Stomach (tissue), 9 donors: Measurements from ENCODE around the gene ZNF423. TPM values are rescaled to one million over a fixed set of nuclear protein-coding genes. Genes with fewer than 3 reads are reported as not detected.

Experiments
- DNase-seq, 2 donors: peaks; one replicate each; pipeline versions ENCODE4 v3.0.0 to v3.0.0-alpha.2; 2013 to 2019
- H3K27ac ChIP-seq, 5 donors: fragments of 200-600 bp in 4 of 5; sonication (generic) in 4 of 5; one replicate each; pipeline ENCODE4 v1.5.1; 2013 to 2019; ENCODE audit warnings: mild to moderate bottlenecking in 1 of 5, moderate library complexity in 1 of 5
- H3K27me3 ChIP-seq, 3 donors: fragments of 200-600 bp; sonication (generic); one replicate each; pipeline ENCODE4 v1.5.1; 2017 to 2019; ENCODE audit warnings: mixed run types in 1 of 3
- H3K36me3 ChIP-seq, 4 donors: fragments of 200-600 bp; sonication (generic); 1 replicate in 3 of 4; 2 replicates in 1 of 4; pipeline ENCODE4 v1.5.1; 2016 to 2019
- H3K4me1 ChIP-seq, 4 donors: fragments of 200-600 bp; sonication (generic); one replicate each; pipeline ENCODE4 v1.5.1; 2016 to 2019
- H3K4me3 ChIP-seq, 4 donors: fragments of 200-600 bp; sonication (generic) in 3 of 4; one replicate each; pipeline ENCODE4 v1.5.1; 2016 to 2019; ENCODE audit warnings: mild to moderate bottlenecking in 1 of 4
- H3K9me3 ChIP-seq, 4 donors: fragments of 200-600 bp; sonication (generic); one replicate each; pipeline ENCODE4 v1.5.1; 2016 to 2019
- EP300 ChIP-seq: sonication (generic); formaldehyde crosslinking; IDR thresholded peaks from one replicate; pipeline ENCODE4 v1.6.1; 2017; ENCODE audit warnings: antibody characterized with exemption
- POLR2A ChIP-seq, 4 donors: fragments of 450-650 bp; IDR thresholded peaks; one replicate each; pipeline ENCODE4 v1.6.1; 2016; ENCODE audit warnings: antibody characterized with exemption in 4 of 4, control low read depth in 2 of 4, mild to moderate bottlenecking in 1 of 4, moderate library complexity in 1 of 4
- POLR2AphosphoS5 ChIP-seq, 3 donors: sonication (generic); formaldehyde crosslinking; IDR thresholded peaks; one replicate each; pipeline ENCODE4 v1.6.1; 2016; ENCODE audit warnings: antibody characterized with exemption in 3 of 3
- WGBS, 5 donors: extraction: QIAGEN DNeasy Blood & Tissue Kit in 3 of 5; methylation state at CpG; one replicate each; pipeline versions ENCODE4 v1.1.5 to v1.1.7; 2013 to 2018; 5-methylcytosine and 5-hydroxymethylcytosine counted together
- intact Hi-C: fragments of 100-400 bp; cut with DNase I; formaldehyde crosslinking; loops from one replicate; pipeline ENCODE4 v1.15.1; 2023; ENCODE audit warnings: low total_unique reads
- polyA plus RNA-seq, 3 donors: library from polyadenylated mRNA; stranded (reverse); fragments of 200-250 nt; gene quantifications; one replicate each; pipeline ENCODE4 v1.2.3, GENCODE V29; 2013
- total RNA-seq, 5 donors: library from RNA; depleted of rRNA; stranded (reverse); fragments of >200 nt; gene quantifications; one replicate each; pipeline versions ENCODE4 v1.1.0 to v1.2.3, GENCODE V29; 2014 to 2016
- TF ChIP-seq, protein P1 (sequence below), 7 experiments: fragments of 450-650 bp in 4 of 7; fragments of 200-600 bp in 3 of 7; sonication (generic) in 3 of 7; IDR thresholded peaks; one replicate each; pipeline ENCODE4 v1.5.1; 2016 to 2019; ENCODE audit warnings: antibody characterized with exemption in 7 of 7, control low read depth in 2 of 7, mild to moderate bottlenecking in 1 of 7
- donor health status: healthy with polysubstance abuse.
- donor health status: Bipolar disorder and iron deficiency.
- donor health status: healthy.

The ZNF423 gene
- total and polyA plus RNA-seq, 8 donors = 0.29 to 3.5 (median 1.0) TPM

GRCh38 chr16:49674990-49675389 is 180.9 kb downstream of the ZNF423 start:
- H3K4me1 ChIP-seq = peaks cover 0 to 6% (median 0%) of the 10 kb centered on the region in 4 donors
- intact Hi-C loops = no loop called here
- no peak for DNase-seq
- no peak overlapping the region for H3K4me3 ChIP-seq
- H3K27me3 ChIP-seq = no peaks in the 10 kb centered on the region
- 88 to 100% (median 95%) methylated on average over 2 to 3 of the region's 3 CpGs for WGBS, 5 donors
- no peaks in the 10 kb centered on the region for H3K36me3 ChIP-seq
- no peak for TF ChIP-seq EP300
- no peak for TF ChIP-seq POLR2AphosphoS5 (IDR thresholded peaks at IDR 0.05)
- no peak for TF ChIP-seq POLR2A (IDR thresholded peaks at IDR 0.05)
- TF ChIP-seq, protein P1, sequence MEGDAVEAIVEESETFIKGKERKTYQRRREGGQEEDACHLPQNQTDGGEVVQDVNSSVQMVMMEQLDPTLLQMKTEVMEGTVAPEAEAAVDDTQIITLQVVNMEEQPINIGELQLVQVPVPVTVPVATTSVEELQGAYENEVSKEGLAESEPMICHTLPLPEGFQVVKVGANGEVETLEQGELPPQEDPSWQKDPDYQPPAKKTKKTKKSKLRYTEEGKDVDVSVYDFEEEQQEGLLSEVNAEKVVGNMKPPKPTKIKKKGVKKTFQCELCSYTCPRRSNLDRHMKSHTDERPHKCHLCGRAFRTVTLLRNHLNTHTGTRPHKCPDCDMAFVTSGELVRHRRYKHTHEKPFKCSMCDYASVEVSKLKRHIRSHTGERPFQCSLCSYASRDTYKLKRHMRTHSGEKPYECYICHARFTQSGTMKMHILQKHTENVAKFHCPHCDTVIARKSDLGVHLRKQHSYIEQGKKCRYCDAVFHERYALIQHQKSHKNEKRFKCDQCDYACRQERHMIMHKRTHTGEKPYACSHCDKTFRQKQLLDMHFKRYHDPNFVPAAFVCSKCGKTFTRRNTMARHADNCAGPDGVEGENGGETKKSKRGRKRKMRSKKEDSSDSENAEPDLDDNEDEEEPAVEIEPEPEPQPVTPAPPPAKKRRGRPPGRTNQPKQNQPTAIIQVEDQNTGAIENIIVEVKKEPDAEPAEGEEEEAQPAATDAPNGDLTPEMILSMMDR (IDR thresholded peaks at IDR 0.05) = no peak
- H3K9me3 ChIP-seq = peaks cover 0 to 4% (median 0%) of the 10 kb centered on the region in 4 donors
- H3K27ac ChIP-seq = no peak overlapping the region

DNA sequence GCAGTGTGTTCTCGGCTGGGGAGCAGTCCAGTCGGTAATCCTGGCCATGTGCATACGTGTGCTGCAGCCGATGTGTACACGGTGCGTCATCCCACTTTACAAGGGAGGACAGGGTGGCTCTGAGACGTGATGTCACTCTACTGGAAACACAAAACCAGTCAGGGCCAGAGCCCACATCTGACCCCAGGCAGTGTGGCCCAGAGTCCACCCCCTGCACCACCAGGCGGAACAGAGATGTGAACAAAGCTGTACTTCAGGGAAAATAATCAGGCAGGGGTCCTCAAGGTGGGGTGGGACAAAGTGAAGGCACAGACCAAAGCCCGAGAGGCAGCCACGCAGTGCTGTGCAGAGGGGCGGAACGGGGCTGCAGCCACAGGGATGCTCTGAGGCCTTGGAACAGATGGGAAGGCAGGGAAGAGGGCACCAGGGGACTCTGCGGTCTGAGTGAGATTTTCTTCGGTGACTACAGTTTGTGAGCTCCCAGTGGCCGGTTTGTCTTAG is 181.5 kb downstream of the ZNF423 start:
- Histone ChIP-seq H3K9me3 (no peaks in the 10 kb centered on the region), H3K27ac (no peak overlapping the region), H3K36me3 (no peaks in the 10 kb centered on the region), H3K27me3 (no peaks in the 10 kb centered on the region), H3K4me3 (no peak overlapping the region), H3K4me1 (peaks cover 0 to 6% (median 0%) of the 10 kb centered on the region in 4 donors)
- no peak for DNase-seq
- no peak for TF ChIP-seq POLR2AphosphoS5 (IDR thresholded peaks at IDR 0.05)
- TF ChIP-seq POLR2A (IDR thresholded peaks at IDR 0.05) = no peak
- no peak for TF ChIP-seq EP300
- TF ChIP-seq, protein P1 (IDR thresholded peaks at IDR 0.05) = no peak
- WGBS, 5 donors = 87 to 94% (median 89%) methylated on average over 15 of the region's 15 CpGs
- intact Hi-C loops = no loop called here

- WGBS, 5 donors = 86 to 91% (median 88%) methylated on average over 8 of the region's 8 CpGs
- Histone ChIP-seq H3K27ac (no peak overlapping the region), H3K36me3 (no peaks in the 10 kb centered on the region), H3K4me3 (no peak overlapping the region), H3K9me3 (no peaks in the 10 kb centered on the region), H3K4me1 (peaks cover 0 to 6% (median 0%) of the 10 kb centered on the region in 4 donors), H3K27me3 (no peaks in the 10 kb centered on the region)
- TF ChIP-seq POLR2A (IDR thresholded peaks at IDR 0.05) (no peak), POLR2AphosphoS5 (IDR thresholded peaks at IDR 0.05) (no peak), EP300 (no peak)
- TF ChIP-seq, protein P1 (IDR thresholded peaks at IDR 0.05) = no peak
- intact Hi-C loops = no loop called here
- DNase-seq = no peak
These were observed 182.5 kb downstream of the ZNF423 start for GRCh38 chr16:49673442-49673841.

DNA sequence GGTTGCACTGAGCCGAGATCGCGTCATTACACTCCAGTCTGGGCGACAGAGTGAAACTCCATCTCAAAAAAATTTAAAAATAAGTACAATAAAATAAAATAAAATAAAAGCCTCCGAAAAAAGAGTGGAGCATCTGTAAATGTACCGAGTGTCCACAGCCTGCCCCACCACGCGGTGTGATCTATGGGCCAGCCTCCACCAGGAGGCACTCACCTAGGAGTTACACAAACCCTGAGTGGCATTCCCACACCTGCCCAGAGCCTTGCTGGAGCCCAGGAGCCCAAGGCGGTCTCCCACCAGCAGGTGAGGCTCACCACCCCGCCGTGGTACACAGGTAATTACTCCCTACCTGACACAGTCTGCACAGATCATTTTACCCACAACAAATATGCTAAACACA is 183.2 kb downstream of the ZNF423 start:
- H3K4me1 ChIP-seq = peaks cover 0 to 6% (median 0%) of the 10 kb centered on the region in 4 donors
- no peaks in the 10 kb centered on the region for H3K27me3 ChIP-seq
- no peak for TF ChIP-seq EP300
- TF ChIP-seq, protein P1 (IDR thresholded peaks at IDR 0.05) = no peak
- TF ChIP-seq POLR2AphosphoS5 (IDR thresholded peaks at IDR 0.05) = no peak
- TF ChIP-seq POLR2A (IDR thresholded peaks at IDR 0.05) = no peak
- intact Hi-C loops = no loop called here
- H3K9me3 ChIP-seq = no peaks in the 10 kb centered on the region
- H3K36me3 ChIP-seq = no peaks in the 10 kb centered on the region
- no peak for DNase-seq
- no peak overlapping the region for H3K4me3 ChIP-seq
- WGBS, 5 donors = 83 to 94% (median 87%) methylated on average over 10 to 11 of the region's 11 CpGs
- H3K27ac ChIP-seq = no peak overlapping the region
